VCaP (cell line): Measurements from ENCODE around the gene XAF1.

ENCODE experiments used
- H3K27ac ChIP-seq: fragments of 450-650 bp; 2 replicates; pipeline ENCODE4 v1.5.1; 2017
- TF ChIP-seq, protein P1 (sequence below): fragments of 450-650 bp; conservative IDR thresholded peaks from 2 replicates; pipeline ENCODE4 v1.5.1; 2017; ENCODE audit warnings: mild to moderate bottlenecking, moderate library complexity

The XAF1 gene

DNA sequence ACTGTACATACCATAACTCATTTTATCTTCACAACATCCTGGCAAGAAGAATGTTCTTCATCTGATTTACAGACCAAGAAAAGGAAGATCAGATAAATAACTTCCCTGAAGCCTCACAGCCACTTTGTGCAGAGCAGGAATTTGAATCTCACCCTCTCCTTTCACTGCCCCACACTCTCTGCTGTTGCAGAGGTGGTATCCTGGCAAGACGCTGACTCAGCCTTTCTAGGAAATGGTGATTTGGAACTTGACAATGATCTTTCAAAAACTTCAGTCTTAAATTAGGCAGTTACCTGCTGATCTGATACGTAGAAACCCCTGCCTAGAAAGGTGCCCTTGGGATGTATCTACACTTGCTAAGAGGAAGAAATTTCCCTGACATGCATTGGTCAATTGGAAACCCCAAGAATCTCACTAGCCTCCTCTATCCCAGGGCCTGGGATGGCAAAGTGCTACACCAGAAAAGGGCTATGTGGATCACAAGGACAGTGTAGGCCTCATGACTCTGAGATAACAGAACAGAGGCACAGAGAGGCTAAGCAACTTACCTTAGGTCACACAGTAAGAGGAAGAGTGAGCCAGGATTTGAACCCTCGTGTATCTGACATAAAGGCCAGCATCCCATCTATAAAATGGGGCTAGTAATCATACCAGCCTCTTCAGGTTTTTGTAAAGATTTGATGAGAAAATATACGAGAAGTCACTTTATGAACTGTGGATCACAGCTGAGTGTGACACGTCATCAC lies 38.1 kb downstream of the XAF1 start:
- H3K27ac ChIP-seq, result no peak overlapping the region
- TF ChIP-seq, protein P1, sequence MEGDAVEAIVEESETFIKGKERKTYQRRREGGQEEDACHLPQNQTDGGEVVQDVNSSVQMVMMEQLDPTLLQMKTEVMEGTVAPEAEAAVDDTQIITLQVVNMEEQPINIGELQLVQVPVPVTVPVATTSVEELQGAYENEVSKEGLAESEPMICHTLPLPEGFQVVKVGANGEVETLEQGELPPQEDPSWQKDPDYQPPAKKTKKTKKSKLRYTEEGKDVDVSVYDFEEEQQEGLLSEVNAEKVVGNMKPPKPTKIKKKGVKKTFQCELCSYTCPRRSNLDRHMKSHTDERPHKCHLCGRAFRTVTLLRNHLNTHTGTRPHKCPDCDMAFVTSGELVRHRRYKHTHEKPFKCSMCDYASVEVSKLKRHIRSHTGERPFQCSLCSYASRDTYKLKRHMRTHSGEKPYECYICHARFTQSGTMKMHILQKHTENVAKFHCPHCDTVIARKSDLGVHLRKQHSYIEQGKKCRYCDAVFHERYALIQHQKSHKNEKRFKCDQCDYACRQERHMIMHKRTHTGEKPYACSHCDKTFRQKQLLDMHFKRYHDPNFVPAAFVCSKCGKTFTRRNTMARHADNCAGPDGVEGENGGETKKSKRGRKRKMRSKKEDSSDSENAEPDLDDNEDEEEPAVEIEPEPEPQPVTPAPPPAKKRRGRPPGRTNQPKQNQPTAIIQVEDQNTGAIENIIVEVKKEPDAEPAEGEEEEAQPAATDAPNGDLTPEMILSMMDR, result no peak

DNA sequence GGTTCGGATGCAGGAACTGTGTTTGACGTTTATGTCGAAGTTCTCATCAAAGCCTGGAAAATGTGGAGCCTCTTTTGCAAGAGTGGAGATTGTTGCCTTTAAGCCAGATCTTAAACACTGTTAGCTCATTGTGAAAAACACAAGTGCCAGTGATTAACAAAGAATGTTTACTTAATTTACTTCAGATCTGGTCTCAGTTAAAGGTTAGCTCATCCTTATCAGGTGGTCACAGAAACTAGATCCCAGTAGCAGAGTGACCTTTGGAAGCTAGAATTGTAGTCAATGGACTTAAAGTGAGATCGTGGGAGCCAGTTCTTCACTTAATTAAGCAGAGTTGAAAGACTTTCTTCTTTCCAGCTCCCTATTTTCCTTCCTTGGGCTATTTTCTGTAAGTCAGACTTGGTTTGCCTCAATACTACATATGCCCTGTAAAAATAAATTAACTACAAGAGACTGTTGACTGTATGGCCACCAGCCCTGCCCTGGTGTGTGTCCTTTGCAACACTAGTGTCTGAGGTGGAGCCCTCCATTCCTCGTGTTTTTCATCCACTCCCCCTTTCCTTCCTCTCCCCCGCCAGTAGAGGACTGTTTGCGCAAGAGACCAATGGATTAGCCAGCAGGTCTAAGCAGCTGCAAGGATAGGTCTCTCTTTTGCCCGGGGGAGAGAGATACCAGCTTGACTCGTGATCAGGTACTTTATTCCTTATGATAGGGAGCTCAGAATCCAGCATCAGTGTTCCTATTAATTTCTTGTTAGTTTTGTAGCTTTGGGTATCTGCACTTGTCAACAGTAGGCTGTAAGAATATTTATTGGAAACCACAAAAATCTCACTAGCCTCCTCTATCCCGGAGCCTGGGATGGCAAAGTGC lies 40.4 kb downstream of the XAF1 start:
- H3K27ac ChIP-seq, result no peak overlapping the region
- TF ChIP-seq, protein P1, result no peak

DNA sequence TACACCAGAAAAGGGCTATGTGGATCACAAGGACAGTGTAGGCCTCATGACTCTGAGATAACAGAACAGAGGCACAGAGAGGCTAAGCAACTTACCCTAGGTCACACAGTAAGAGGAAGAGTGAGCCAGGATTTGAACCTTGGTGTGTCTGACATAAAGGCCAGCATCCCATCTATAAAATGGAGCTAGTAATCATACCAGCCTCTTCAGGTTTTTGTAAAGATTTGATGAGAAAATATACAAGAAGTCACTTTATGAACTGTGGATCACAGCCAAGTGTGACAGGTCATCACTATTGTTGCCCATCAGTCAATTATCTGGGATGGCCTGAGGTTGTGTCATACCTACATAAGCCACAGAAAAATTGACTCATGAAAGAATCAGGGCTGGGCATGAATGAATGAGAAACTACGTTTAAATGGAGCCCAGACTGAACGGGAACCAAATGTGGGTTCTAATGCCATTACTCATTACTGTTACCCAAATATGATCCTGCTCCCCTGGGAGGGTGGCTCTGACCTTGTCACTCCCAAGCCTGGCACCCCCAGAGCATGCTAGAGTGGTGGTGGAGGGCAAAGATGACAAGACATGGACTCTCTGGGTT lies 41.1 kb downstream of the XAF1 start:
- TF ChIP-seq, protein P1, result no peak
- no peak overlapping the region for H3K27ac ChIP-seq

DNA sequence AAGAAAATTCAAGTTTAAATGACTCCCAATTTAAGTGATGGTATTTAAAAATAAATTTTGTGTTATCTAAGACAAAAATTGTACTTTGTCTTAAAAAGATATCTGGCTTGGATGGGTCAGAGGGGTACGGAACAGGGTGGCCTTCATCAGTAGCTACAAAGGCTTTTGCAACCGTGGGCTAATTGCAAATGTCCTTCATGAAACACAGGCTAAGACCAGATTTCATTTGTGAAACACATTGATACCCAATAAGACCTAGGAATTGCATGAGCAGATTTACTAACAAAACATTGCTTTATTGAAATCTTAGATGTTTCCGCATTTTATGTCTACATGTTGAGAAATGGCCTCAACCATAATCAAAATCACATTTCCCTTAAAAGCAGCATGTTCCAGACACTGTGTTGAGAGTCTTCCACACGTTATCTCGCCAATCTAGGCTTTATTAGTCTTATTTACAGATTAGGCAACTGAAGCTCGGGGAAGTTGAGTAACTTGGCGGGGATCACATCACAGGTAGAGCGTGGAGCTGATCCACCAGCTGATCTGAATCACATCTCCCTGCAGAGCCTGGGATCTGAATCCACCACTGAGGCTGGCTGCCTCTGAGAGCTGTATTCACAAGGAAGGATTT lies 42.0 kb downstream of the XAF1 start:
- no peak overlapping the region for H3K27ac ChIP-seq
- TF ChIP-seq, protein P1, result no peak

DNA sequence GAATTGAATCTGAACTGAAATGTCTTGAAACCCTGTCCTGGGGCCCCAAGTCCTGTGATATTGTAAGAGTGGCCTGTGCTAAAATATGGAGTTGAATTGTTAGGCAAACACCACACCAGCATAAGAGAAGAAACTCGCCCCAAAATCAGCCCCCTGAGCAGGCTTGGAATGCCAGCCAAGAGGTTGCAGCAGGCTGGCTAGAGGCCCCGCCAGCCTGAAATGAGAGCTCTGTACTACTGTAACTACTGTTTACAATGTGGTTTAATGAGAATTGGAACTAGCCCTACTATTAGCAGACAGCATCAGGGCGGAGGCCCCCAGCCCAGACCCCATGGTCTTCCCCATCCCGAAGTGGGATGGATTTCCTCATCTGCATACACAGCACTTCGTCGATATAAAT lies 43.9 kb downstream of the XAF1 start:
- H3K27ac ChIP-seq, result no peak overlapping the region
- TF ChIP-seq, protein P1, result no peak

DNA sequence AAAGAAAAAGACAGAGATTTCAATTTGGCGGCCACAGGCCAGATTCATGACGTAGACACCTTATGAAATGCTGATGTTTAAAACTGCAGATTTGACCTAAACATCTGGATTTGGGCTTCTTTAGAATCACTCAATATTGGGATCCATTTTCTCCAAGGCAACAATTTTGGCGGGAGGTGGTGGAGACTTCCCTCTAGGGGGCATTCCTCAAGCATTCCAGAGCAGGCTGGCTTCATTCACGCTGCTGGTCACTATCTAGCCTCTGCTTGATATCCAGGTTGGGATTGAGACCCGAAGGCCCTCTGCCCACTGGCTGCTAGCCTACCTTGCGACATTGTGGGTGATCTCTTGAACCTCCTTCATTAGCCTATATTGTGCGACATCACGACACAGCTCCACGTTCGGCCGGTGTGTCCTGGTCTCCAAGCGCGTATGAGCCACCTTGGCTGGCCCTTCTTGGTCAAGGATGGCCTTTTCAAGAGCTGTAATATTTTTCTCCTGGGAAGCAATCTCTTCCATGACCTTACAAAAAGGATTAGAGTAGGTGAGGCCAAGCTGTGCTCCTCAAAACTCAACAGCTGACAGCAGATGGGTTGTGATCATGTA lies 44.7 kb downstream of the XAF1 start:
- H3K27ac ChIP-seq, result no peak overlapping the region
- TF ChIP-seq, protein P1, result no peak
